ENCODE results near the gene TMEM259.

TMEM259 gene

GRCh38 chr19:1016647-1017114 is 4.2 kb downstream of the TMEM259 start:
- DNase-seq (ENCODE audit: low spot score), result no peak

- DNase-seq (ENCODE audit: low spot score), result no peak
Measured at GRCh38 chr19:1015782-1016646, 4.9 kb downstream of the TMEM259 start.

DNA sequence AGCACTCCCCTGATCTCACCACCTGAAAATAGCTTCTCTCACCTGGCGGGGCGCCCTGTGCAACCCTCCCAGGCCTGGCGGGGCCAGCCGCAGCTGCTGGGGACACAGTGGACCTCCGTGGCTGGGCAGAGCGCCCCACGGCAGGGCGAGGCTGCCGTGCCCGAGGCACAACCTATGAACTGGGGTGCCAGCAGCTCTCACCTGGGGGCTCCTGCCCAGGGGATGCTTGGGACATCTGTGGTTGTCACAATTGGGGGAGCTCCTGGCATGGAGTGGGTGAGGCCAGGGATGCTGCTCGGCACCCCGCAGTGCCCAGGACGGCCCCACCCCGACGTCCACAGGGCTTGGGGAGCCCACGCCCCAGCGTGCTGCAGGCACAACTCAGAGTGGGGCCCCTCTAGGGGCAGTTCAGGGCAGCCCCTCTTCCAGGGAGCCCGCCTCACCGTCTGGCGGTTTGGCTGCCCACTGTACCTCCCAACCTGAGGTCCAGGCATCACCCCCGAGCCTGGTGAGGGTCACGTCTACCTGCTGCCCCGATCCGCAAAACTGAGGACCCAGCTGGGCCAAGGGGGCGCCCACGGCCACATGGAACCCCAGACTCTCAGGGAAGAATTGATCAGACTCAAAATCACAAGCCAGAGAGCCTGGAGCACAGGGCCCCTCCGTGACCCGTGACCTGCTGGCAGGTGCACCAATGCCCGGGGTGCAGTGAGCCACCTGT is 5.7 kb downstream of the TMEM259 start:
- DNase-seq (ENCODE audit: low spot score), result no peak

GRCh38 chr19:1014161-1015060 is 6.5 kb downstream of the TMEM259 start:
- DNase-seq (ENCODE audit: low spot score), result no peak

DNA sequence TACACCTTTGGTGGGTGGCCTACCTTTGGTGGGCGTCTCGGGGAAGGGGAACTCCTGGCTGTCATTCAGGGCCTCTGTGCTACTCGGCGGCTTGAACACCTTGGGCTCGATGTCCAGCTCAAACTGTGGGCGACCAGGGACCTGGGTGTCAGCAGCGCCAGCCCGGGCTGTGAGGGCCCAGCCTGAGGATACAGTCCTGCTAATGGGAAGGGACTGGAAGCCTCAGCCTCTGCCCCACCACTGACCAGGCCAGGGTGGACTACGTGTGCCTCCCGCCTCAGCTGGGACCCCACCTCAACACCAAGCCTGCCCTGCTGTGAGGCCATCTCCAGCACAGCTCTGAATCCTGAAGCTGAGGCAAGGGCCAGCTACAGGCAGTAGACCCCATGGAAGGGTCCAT is 7.7 kb downstream of the TMEM259 start:
- no peak for DNase-seq (ENCODE audit: low spot score)

DNA sequence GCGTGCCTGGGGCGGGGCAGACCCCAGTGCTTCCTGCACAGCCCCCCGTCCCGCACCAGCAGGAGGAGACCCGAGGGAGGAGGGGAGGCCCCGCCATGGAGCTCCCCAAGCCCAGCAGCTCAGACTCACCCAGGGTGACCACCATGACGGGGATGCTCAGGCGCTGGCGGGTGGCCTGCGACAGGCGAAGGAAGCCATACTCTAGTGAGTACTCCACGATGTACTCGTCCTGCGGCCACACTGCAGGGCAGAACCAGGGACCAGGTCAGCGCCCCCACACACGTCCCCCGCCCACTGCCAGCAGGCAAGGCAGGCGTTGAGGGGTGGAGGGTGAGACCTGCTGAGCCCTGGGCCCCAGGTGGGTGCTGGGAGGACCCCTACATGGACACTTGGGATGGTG is 8.6 kb downstream of the TMEM259 start:
- no peak for DNase-seq (ENCODE audit: low spot score)

- no peak for DNase-seq (ENCODE audit: low spot score)
Measured at GRCh38 chr19:1011831-1012333, 9.0 kb downstream of the TMEM259 start.

GRCh38 chr19:1010586-1011510 is 10.1 kb downstream of the TMEM259 start:
- DNase-seq (ENCODE audit: low spot score), result no peak

- no peak for DNase-seq (ENCODE audit: low spot score)
Measured at GRCh38 chr19:1009981-1010538, 10.9 kb downstream of the TMEM259 start.

GRCh38 chr19:1009041-1009980 is 11.6 kb downstream of the TMEM259 start:
- DNase-seq (ENCODE audit: low spot score), result no peak

- DNase-seq (ENCODE audit: low spot score), result no peak
Measured at GRCh38 chr19:1008268-1009040, 12.5 kb downstream of the TMEM259 start.

DNA sequence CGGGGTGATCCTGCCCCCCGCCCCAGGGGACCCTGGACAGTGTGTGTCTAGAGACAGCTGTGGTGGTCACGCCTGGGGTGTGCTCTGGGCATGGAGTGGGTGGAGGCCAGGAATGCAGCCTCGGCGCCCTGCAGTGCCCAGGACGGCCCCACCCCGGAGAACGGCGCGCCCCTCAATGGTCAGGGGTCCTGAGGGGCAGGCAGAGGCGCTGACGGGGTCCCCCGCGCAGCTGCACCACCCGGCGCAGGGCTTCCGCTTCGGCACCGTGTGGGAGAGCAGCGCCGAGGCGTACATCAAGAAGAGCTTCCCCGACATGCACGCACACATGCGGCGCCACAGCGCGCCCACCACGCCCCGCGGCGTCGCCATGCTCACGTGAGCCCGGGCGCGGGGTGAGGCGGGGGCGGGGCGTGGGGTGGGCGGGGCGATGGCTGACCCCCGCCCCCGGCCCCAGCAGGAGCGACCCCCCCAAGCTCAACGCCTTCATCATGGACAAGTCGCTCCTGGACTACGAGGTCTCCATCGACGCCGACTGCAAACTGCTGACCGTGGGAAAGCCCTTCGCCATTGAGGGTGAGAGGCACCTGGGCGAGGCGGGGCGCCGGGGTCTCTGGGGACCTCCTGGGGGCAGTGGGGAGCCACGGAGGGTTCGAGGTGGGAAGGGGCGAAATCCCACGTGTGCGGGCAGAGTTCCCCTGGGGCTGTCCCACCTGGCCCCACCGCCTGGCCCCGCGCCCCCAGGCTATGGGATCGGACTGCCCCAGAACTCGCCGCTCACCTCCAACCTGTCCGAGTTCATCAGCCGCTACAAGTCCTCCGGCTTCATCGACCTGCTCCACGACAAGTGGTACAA is 13.3 kb downstream of the TMEM259 start:
- no peak for DNase-seq (ENCODE audit: low spot score)

- DNase-seq (ENCODE audit: low spot score), result no peak
Measured at GRCh38 chr19:1006711-1007398, 14.1 kb downstream of the TMEM259 start.

DNA sequence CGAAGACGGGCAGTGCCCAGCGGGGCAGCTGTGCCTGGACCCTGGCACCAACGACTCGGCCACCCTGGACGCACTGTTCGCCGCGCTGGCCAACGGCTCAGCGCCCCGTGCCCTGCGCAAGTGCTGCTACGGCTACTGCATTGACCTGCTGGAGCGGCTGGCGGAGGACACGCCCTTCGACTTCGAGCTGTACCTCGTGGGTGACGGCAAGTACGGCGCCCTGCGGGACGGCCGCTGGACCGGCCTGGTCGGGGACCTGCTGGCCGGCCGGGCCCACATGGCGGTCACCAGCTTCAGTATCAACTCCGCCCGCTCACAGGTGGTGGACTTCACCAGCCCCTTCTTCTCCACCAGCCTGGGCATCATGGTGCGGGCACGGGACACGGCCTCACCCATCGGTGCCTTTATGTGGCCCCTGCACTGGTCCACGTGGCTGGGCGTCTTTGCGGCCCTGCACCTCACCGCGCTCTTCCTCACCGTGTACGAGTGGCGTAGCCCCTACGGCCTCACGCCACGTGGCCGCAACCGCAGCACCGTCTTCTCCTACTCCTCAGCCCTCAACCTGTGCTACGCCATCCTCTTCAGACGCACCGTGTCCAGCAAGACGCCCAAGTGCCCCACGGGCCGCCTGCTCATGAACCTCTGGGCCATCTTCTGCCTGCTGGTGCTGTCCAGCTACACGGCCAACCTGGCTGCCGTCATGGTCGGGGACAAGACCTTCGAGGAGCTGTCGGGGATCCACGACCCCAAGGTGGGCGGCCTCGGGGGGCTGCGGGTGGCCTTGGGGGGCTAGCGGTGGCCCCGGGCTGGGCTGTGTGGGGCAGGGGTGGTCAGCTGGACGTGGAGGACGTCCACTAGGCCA is 15.9 kb downstream of the TMEM259 start:
- no peak for DNase-seq (ENCODE audit: low spot score)

DNA sequence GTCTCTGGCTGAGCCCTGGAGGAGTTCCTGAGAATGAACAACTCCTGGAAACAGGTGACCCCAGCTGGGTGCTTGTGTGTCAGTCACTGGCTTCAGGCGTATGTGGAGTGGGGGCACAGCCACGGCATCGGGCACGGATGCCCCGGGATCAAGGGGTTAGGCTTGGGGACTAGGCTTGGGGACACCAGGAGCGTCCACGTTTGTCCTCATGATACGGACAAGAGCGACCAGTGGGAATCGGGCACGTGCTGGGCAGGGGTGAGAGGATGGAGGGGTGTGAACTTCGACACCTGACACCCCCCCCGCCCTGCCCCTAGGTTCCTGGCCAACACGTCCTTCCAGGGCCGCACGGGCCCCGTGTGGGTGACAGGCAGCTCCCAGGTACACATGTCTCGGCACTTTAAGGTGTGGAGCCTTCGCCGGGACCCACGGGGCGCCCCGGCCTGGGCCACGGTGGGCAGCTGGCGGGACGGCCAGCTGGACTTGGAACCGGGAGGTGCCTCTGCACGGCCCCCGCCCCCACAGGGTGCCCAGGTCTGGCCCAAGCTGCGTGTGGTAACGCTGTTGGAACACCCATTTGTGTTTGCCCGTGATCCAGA is 16.6 kb downstream of the TMEM259 start:
- DNase-seq (ENCODE audit: low spot score), result no peak

- DNase-seq (ENCODE audit: low spot score), result no peak
Measured at GRCh38 chr19:1003283-1003682, 17.6 kb downstream of the TMEM259 start.

All from hematopoietic multipotent progenitor cell treated with erythropoietin and hydrocortisone succinate and interleukin-3 and kit ligand, for 15 days (in vitro differentiated cells).